HFF-Myc (cell line): Measurements from ENCODE around the gene HDAC6.

ENCODE experiments used
- DNase-seq: peaks from one replicate; pipeline ENCODE4 v3.0.0-alpha.2; 2011; ENCODE audit warnings: low read depth; ENCODE audit errors: extremely low read depth
- H3K4me3 ChIP-seq: replicated peaks from 2 replicates; pipeline ENCODE4 v1.5.1; 2011; ENCODE audit warnings: low read depth, mild to moderate bottlenecking, control low read depth, low read length
- CTCF ChIP-seq: IDR thresholded peaks from 2 replicates; pipeline ENCODE4 v1.5.1; 2012; ENCODE audit warnings: mild to moderate bottlenecking, low read depth, low read length, control low read depth; ENCODE audit errors: missing control alignments

HDAC6 gene

GRCh38 chrX:48823053-48823452 lies 21.2 kb downstream of the HDAC6 start:
- no peak overlapping the region for H3K4me3 ChIP-seq
- DNase-seq: no peak
- no peak for TF ChIP-seq CTCF

GRCh38 chrX:48824066-48824465 lies 22.2 kb downstream of the HDAC6 start:
- H3K4me3 ChIP-seq: no peak overlapping the region
- no peak for DNase-seq
- no peak for TF ChIP-seq CTCF

- H3K4me3 ChIP-seq: no peak within 1 kb of the TSS
Observed at GRCh38 chrX:48826135-48826875, 24.4 kb downstream of the HDAC6 start, which contains the start of gene ERAS. Gene ERAS (plus strand): TSS chrX:48826513. CDS start chrX:48829124, 2,611 bp downstream.

GRCh38 chrX:48826876-48827653 lies 25.2 kb downstream of the HDAC6 start:
- TF ChIP-seq CTCF: no peak
- DNase-seq: no peak
- no peak overlapping the region for H3K4me3 ChIP-seq

More at GRCh38 chrX:48826135-48826875, 24.4 kb downstream of the HDAC6 start, which contains the start of gene ERAS:
- no peak for TF ChIP-seq CTCF
- DNase-seq: no peak

GRCh38 chrX:48827654-48827968 lies 25.7 kb downstream of the HDAC6 start:
- TF ChIP-seq CTCF: no peak
- H3K4me3 ChIP-seq: no peak overlapping the region
- DNase-seq: no peak

GRCh38 chrX:48829016-48829735 lies 27.3 kb downstream of the HDAC6 start:
- no peak overlapping the region for H3K4me3 ChIP-seq
- no peak for TF ChIP-seq CTCF
- no peak for DNase-seq
